Mesendoderm (in vitro differentiated cells): Measurements from ENCODE around the gene TPRG1.

ENCODE experiments used
- DNase-seq: peaks from one replicate; pipeline ENCODE4 v3.0.0; 2013
- H2AK5ac ChIP-seq: 2 replicates; pipeline ENCODE4 v1.6.1; 2013; ENCODE audit warnings: low read length, inconsistent platforms
- H2BK120ac ChIP-seq: 2 replicates; pipeline ENCODE4 v1.6.1; 2013; ENCODE audit warnings: low read depth, mild to moderate bottlenecking, low read length, moderate library complexity, mixed read lengths
- H2BK15ac ChIP-seq: replicated peaks from 2 replicates; pipeline ENCODE4 v1.6.1; 2013; ENCODE audit warnings: low read depth, mild to moderate bottlenecking, moderate library complexity
- H2BK5ac ChIP-seq: 2 replicates; pipeline ENCODE4 v1.6.1; 2013; ENCODE audit warnings: low read length, inconsistent platforms
- H3K18ac ChIP-seq: 2 replicates; pipeline ENCODE4 v1.6.1; 2013; ENCODE audit warnings: mild to moderate bottlenecking, low read length, mixed read lengths
- H3K23ac ChIP-seq: one replicate; pipeline ENCODE4 v1.6.1; 2013; ENCODE audit warnings: low read length
- H3K27ac ChIP-seq: 2 replicates; pipeline ENCODE4 v1.5.1; 2013; ENCODE audit warnings: low read depth, mild to moderate bottlenecking, inconsistent platforms, low read length, moderate library complexity
- H3K27me3 ChIP-seq: 2 replicates; pipeline ENCODE4 v1.6.1; 2013; ENCODE audit warnings: low read length, control low read depth, mild to moderate bottlenecking, inconsistent platforms; ENCODE audit not compliant: insufficient read depth, poor library complexity
- H3K36me3 ChIP-seq: 2 replicates; pipeline ENCODE4 v1.6.1; 2013; ENCODE audit warnings: low read length, inconsistent platforms; ENCODE audit not compliant: control insufficient read depth, insufficient read depth
- H3K4ac ChIP-seq: one replicate; pipeline ENCODE4 v1.6.1; 2013; ENCODE audit warnings: low read depth, mild to moderate bottlenecking, low read length, moderate library complexity
- H3K4me1 ChIP-seq: 2 replicates; pipeline ENCODE4 v1.6.1; 2013; ENCODE audit warnings: low read depth, low read length, inconsistent platforms; ENCODE audit not compliant: control insufficient read depth
- H3K4me2 ChIP-seq: 2 replicates; pipeline ENCODE4 v1.6.1; 2013; ENCODE audit warnings: low read length
- H3K4me3 ChIP-seq: 2 replicates; pipeline ENCODE4 v1.5.1; 2013; ENCODE audit warnings: mild to moderate bottlenecking, low read length
- H3K56ac ChIP-seq: one replicate; pipeline ENCODE4 v1.6.1; 2013; ENCODE audit warnings: low read length
- H3K79me1 ChIP-seq: 2 replicates; pipeline ENCODE4 v1.6.1; 2013; ENCODE audit warnings: low read length, inconsistent platforms
- H3K79me2 ChIP-seq: 2 replicates; pipeline ENCODE4 v1.6.1; 2013; ENCODE audit warnings: mild to moderate bottlenecking, low read length; ENCODE audit not compliant: control insufficient read depth, insufficient read depth
- H3K9ac ChIP-seq: 2 replicates; pipeline ENCODE4 v1.6.1; 2013; ENCODE audit warnings: low read length, inconsistent platforms
- H4K5ac ChIP-seq: one replicate; pipeline ENCODE4 v1.6.1; 2013; ENCODE audit warnings: low read length
- H4K8ac ChIP-seq: one replicate; pipeline ENCODE4 v1.6.1; 2013; ENCODE audit warnings: low read depth, mild to moderate bottlenecking, control low read depth, low read length, moderate library complexity
- WGBS: extraction: QIAGEN DNeasy Blood & Tissue Kit; methylation state at CpG from one replicate; pipeline ENCODE4 v1.1.7; 2013; ENCODE audit warnings: low lambda C conversion rate, missing lambda C conversion rate; ENCODE audit not compliant: insufficient coverage; ENCODE audit errors: extremely low coverage; 5-methylcytosine and 5-hydroxymethylcytosine counted together

TPRG1 gene

GRCh38 chr3:189269365-189269764 is 97.6 kb downstream of the TPRG1 start:
- no peak overlapping the region for H4K5ac ChIP-seq
- H2BK120ac ChIP-seq, result no peak overlapping the region
- DNase-seq, result no peak
- no peak overlapping the region for H4K8ac ChIP-seq
- no peak overlapping the region for H2AK5ac ChIP-seq
- no peak overlapping the region for H2BK15ac ChIP-seq
- no peak overlapping the region for H3K27ac ChIP-seq
- no peak overlapping the region for H3K4me2 ChIP-seq
- no peak overlapping the region for H3K4ac ChIP-seq
- H3K18ac ChIP-seq, result no peak overlapping the region
- H3K4me1 ChIP-seq, result no peaks in the 10 kb centered on the region
- no peak overlapping the region for H3K56ac ChIP-seq
- H3K36me3 ChIP-seq, result no peaks in the 10 kb centered on the region
- H3K4me3 ChIP-seq, result no peak overlapping the region
- H3K79me2 ChIP-seq, result no peaks in the 10 kb centered on the region
- no peaks in the 10 kb centered on the region for H3K79me1 ChIP-seq
- no peak overlapping the region for H2BK5ac ChIP-seq
- no peaks in the 10 kb centered on the region for H3K27me3 ChIP-seq
- H3K23ac ChIP-seq, result no peak overlapping the region
- no CpG with 5 or more reads among the region's 3 CpGs for WGBS
- H3K9ac ChIP-seq, result no peak overlapping the region

- Histone ChIP-seq H3K79me1 (no peaks in the 10 kb centered on the region), H3K9ac (no peak overlapping the region), H4K8ac (no peak overlapping the region), H3K27ac (no peak overlapping the region), H2BK15ac (no peak overlapping the region), H2AK5ac (no peak overlapping the region), H3K18ac (no peak overlapping the region), H3K79me2 (no peaks in the 10 kb centered on the region), H2BK5ac (no peak overlapping the region), H4K5ac (no peak overlapping the region), H2BK120ac (no peak overlapping the region), H3K23ac (no peak overlapping the region), H3K4me2 (no peak overlapping the region), H3K56ac (no peak overlapping the region), H3K36me3 (no peaks in the 10 kb centered on the region), H3K27me3 (no peaks in the 10 kb centered on the region), H3K4me3 (no peak overlapping the region), H3K4me1 (no peaks in the 10 kb centered on the region), H3K4ac (no peak overlapping the region)
- peak; percentile 90 for DNase-seq
- no CpG with 5 or more reads among the region's 5 CpGs for WGBS
Observed at GRCh38 chr3:189270248-189270832, 98.6 kb downstream of the TPRG1 start.

GRCh38 chr3:189272500-189273119 is 100.8 kb downstream of the TPRG1 start:
- no peaks in the 10 kb centered on the region for H3K79me2 ChIP-seq
- H3K4me2 ChIP-seq, result no peak overlapping the region
- no peak overlapping the region for H2AK5ac ChIP-seq
- 100% methylated on average over 1 of the region's 4 CpGs for WGBS
- peak; percentile 68 for DNase-seq
- no peak overlapping the region for H4K5ac ChIP-seq
- no peak overlapping the region for H3K9ac ChIP-seq
- no peak overlapping the region for H3K23ac ChIP-seq
- no peak overlapping the region for H3K27ac ChIP-seq
- H3K18ac ChIP-seq, result no peak overlapping the region
- H3K4me1 ChIP-seq, result no peaks in the 10 kb centered on the region
- no peaks in the 10 kb centered on the region for H3K36me3 ChIP-seq
- no peak overlapping the region for H2BK15ac ChIP-seq
- no peak overlapping the region for H4K8ac ChIP-seq
- no peaks in the 10 kb centered on the region for H3K27me3 ChIP-seq
- H2BK5ac ChIP-seq, result no peak overlapping the region
- no peak overlapping the region for H3K56ac ChIP-seq
- H2BK120ac ChIP-seq, result no peak overlapping the region
- H3K79me1 ChIP-seq, result no peaks in the 10 kb centered on the region
- no peak overlapping the region for H3K4me3 ChIP-seq
- no peak overlapping the region for H3K4ac ChIP-seq

GRCh38 chr3:189273736-189274135 is 102.0 kb downstream of the TPRG1 start:
- Histone ChIP-seq H3K79me1 (no peaks in the 10 kb centered on the region), H3K4me3 (no peak overlapping the region), H3K27me3 (no peaks in the 10 kb centered on the region), H3K36me3 (no peaks in the 10 kb centered on the region), H3K4ac (no peak overlapping the region), H3K56ac (no peak overlapping the region), H3K9ac (no peak overlapping the region), H3K18ac (no peak overlapping the region), H3K4me1 (no peaks in the 10 kb centered on the region), H2BK120ac (no peak overlapping the region), H3K27ac (no peak overlapping the region), H2BK5ac (no peak overlapping the region), H3K23ac (no peak overlapping the region), H4K8ac (no peak overlapping the region), H3K4me2 (no peak overlapping the region), H4K5ac (no peak overlapping the region), H2AK5ac (no peak overlapping the region), H3K79me2 (no peaks in the 10 kb centered on the region), H2BK15ac (no peak overlapping the region)
- DNase-seq, result no peak
- no CpG with 5 or more reads among the region's 1 CpG for WGBS

- no peak overlapping the region for H2BK120ac ChIP-seq
- H3K79me1 ChIP-seq, result no peaks in the 10 kb centered on the region
- no peaks in the 10 kb centered on the region for H3K4me1 ChIP-seq
- H3K9ac ChIP-seq, result no peak overlapping the region
- H3K56ac ChIP-seq, result no peak overlapping the region
- no peak overlapping the region for H2BK15ac ChIP-seq
- no peak overlapping the region for H3K4me2 ChIP-seq
- H3K4me3 ChIP-seq, result no peak overlapping the region
- H3K79me2 ChIP-seq, result no peaks in the 10 kb centered on the region
- no peak overlapping the region for H4K8ac ChIP-seq
- H2AK5ac ChIP-seq, result no peak overlapping the region
- no peaks in the 10 kb centered on the region for H3K27me3 ChIP-seq
- H3K23ac ChIP-seq, result no peak overlapping the region
- no peak for DNase-seq
- no peaks in the 10 kb centered on the region for H3K36me3 ChIP-seq
- H3K4ac ChIP-seq, result no peak overlapping the region
- no peak overlapping the region for H3K18ac ChIP-seq
- no peak overlapping the region for H2BK5ac ChIP-seq
- WGBS, result no CpG with 5 or more reads among the region's 2 CpGs
- no peak overlapping the region for H3K27ac ChIP-seq
- H4K5ac ChIP-seq, result no peak overlapping the region
Observed at GRCh38 chr3:189275182-189275581, 103.4 kb downstream of the TPRG1 start.

GRCh38 chr3:189275852-189276251 is 104.1 kb downstream of the TPRG1 start:
- DNase-seq, result no peak
- H3K4me1 ChIP-seq, result no peaks in the 10 kb centered on the region

More at GRCh38 chr3:189275852-189276251, 104.1 kb downstream of the TPRG1 start:
- no peak overlapping the region for H2BK5ac ChIP-seq
- H2BK120ac ChIP-seq, result no peak overlapping the region
- no peak overlapping the region for H3K18ac ChIP-seq
- no peaks in the 10 kb centered on the region for H3K27me3 ChIP-seq
- WGBS, result no CpG with 5 or more reads among the region's 2 CpGs
- H3K27ac ChIP-seq, result no peak overlapping the region
- no peak overlapping the region for H2BK15ac ChIP-seq
- no peaks in the 10 kb centered on the region for H3K79me2 ChIP-seq
- no peak overlapping the region for H3K4me2 ChIP-seq
- H3K23ac ChIP-seq, result no peak overlapping the region
- no peaks in the 10 kb centered on the region for H3K36me3 ChIP-seq
- no peak overlapping the region for H3K4ac ChIP-seq
- H3K4me3 ChIP-seq, result no peak overlapping the region
- no peak overlapping the region for H2AK5ac ChIP-seq
- no peak overlapping the region for H4K5ac ChIP-seq
- H4K8ac ChIP-seq, result no peak overlapping the region
- no peaks in the 10 kb centered on the region for H3K79me1 ChIP-seq
- no peak overlapping the region for H3K9ac ChIP-seq
- H3K56ac ChIP-seq, result no peak overlapping the region
